Endothelial cell of umbilical vein (primary cell): ENCODE measurements around the gene TSPOAP1. TPM values are rescaled to one million over a fixed set of nuclear protein-coding genes. Genes with fewer than 3 reads are reported as not detected.

Source experiments
- BruUV-seq: library from RNA; stranded (reverse); fragments of 400-500 nt; replicated peaks from 2 replicates; lab custom pipeline; 2021; lab: Mats Ljungman, UMichigan
- CTCF ChIA-PET: fragments of 300-600, 350-600 bp; sonication (Branson Sonifier 250); formaldehyde crosslinking; loops from one replicate; lab custom pipeline; 2021; ENCODE audit warnings: antibody characterized with exemption, inconsistent platforms; lab: Charles Lee
- POLR2A ChIA-PET: fragments of 300-600, 350-600 bp; sonication (Branson Sonifier 250); formaldehyde crosslinking; loops from one replicate; lab custom pipeline; 2021; ENCODE audit warnings: antibody characterized with exemption, inconsistent platforms; lab: Charles Lee
- DNase-seq: peaks from one replicate; pipeline ENCODE4 v3.0.0-alpha.2; 2011; ENCODE audit warnings: low read depth, low spot score
- FAIRE-seq: peaks from 2 replicates; lab custom pipeline; 2011; peaks lifted over from hg19 to GRCh38; lab: Jason Lieb, UNC
- H2AFZ ChIP-seq: 2 replicates; pipeline ENCODE4 v1.6.0; 2012; ENCODE audit warnings: low read depth, low read length, control low read depth, inconsistent platforms
- H3K27ac ChIP-seq: 2 replicates; pipeline ENCODE4 v1.5.1; 2011; ENCODE audit warnings: low read depth, mild to moderate bottlenecking, control low read depth, low read length, moderate library complexity; ENCODE audit not compliant: insufficient read depth
- H3K27me3 ChIP-seq, 2 experiments: 2 replicates each; pipeline versions ENCODE4 v1.6.0 to v1.6.1; 2011; ENCODE audit warnings: low read length in 2 of 2, mixed read lengths in 1 of 2; ENCODE audit not compliant: control insufficient read depth in 2 of 2, insufficient read depth in 2 of 2
- H3K36me3 ChIP-seq, 2 experiments: 2 replicates in 1 of 2; 3 replicates in 1 of 2; pipeline ENCODE4 v1.5.1; 2011; ENCODE audit warnings: low read length in 2 of 2, mild to moderate bottlenecking in 1 of 2, moderate library complexity in 1 of 2; ENCODE audit not compliant: control insufficient read depth in 2 of 2, insufficient read depth in 2 of 2; ENCODE audit errors: extremely low read depth in 1 of 2
- H3K4me1 ChIP-seq: 3 replicates; pipeline ENCODE4 v1.5.1; 2011; ENCODE audit warnings: mild to moderate bottlenecking, low read length; ENCODE audit not compliant: control insufficient read depth, insufficient read depth; ENCODE audit errors: extremely low read depth
- H3K4me2 ChIP-seq: 2 replicates; pipeline ENCODE4 v1.6.1; 2011; ENCODE audit warnings: low read length, control low read depth, mixed read lengths; ENCODE audit not compliant: insufficient read depth
- H3K4me3 ChIP-seq, 3 experiments: fragments of 200-600 bp in 1 of 3; sonication (generic), shearing (Covaris generic) in 1 of 3; replicated peaks in 1 of 3; 2 replicates each; pipeline ENCODE4 v1.5.1; 2011 to 2016; ENCODE audit warnings: control low read depth in 3 of 3, low read length in 3 of 3, mild to moderate bottlenecking in 2 of 3, inconsistent platforms in 1 of 3, low read depth in 1 of 3, moderate library complexity in 1 of 3; ENCODE audit not compliant: insufficient read depth in 1 of 3
- H3K79me2 ChIP-seq: 2 replicates; pipeline ENCODE4 v1.6.0; 2012; ENCODE audit warnings: low read length, inconsistent platforms; ENCODE audit not compliant: control insufficient read depth, insufficient read depth
- H3K9ac ChIP-seq: replicated peaks from 2 replicates; pipeline ENCODE3; 2011; ENCODE audit warnings: low read length, control low read depth; ENCODE audit not compliant: insufficient read depth; ENCODE audit errors: extremely low read depth
- H3K9me1 ChIP-seq: replicated peaks from 3 replicates; pipeline ENCODE4 v1.6.0; 2011; ENCODE audit warnings: mild to moderate bottlenecking, low read length; ENCODE audit not compliant: control insufficient read depth, insufficient read depth; ENCODE audit errors: extremely low read depth
- H3K9me3 ChIP-seq: replicated peaks from 2 replicates; pipeline ENCODE4 v1.5.1; 2012; ENCODE audit warnings: low read length, inconsistent platforms; ENCODE audit not compliant: control insufficient read depth, insufficient read depth
- H4K20me1 ChIP-seq: replicated peaks from 2 replicates; pipeline ENCODE3; 2011; ENCODE audit warnings: mild to moderate bottlenecking, low read length; ENCODE audit not compliant: control insufficient read depth, insufficient read depth; ENCODE audit errors: extremely low read depth
- EZH2 ChIP-seq: IDR thresholded peaks from 2 replicates; pipeline ENCODE4 v1.6.1; 2012; ENCODE audit warnings: borderline replicate concordance, low read depth, mild to moderate bottlenecking, moderate library complexity, low read length, inconsistent platforms; ENCODE audit not compliant: severe bottlenecking
- FOS ChIP-seq: IDR thresholded peaks from 2 replicates; pipeline ENCODE4 v1.6.1; 2011; ENCODE audit warnings: mild to moderate bottlenecking, low read length, moderate library complexity, borderline replicate concordance; ENCODE audit not compliant: insufficient read depth
- GATA2 ChIP-seq: IDR thresholded peaks from 2 replicates; pipeline ENCODE4 v1.7.0; 2011; ENCODE audit warnings: low read depth, mild to moderate bottlenecking, moderate library complexity, mixed read lengths, low read length; ENCODE audit not compliant: insufficient read length, insufficient read depth
- JUN ChIP-seq: IDR thresholded peaks from 2 replicates; pipeline ENCODE4 v1.6.1; 2011; ENCODE audit warnings: borderline replicate concordance, low read depth; ENCODE audit not compliant: insufficient read length, insufficient read depth
- MAX ChIP-seq: IDR thresholded peaks from 2 replicates; pipeline ENCODE4 v1.6.1; 2011; ENCODE audit not compliant: insufficient read depth, insufficient read length
- MYC ChIP-seq: IDR thresholded peaks from one replicate; pipeline ENCODE4 v1.6.1; 2011; ENCODE audit warnings: mild to moderate bottlenecking, low read depth, low read length
- POLR2A ChIP-seq: IDR thresholded peaks from 2 replicates; pipeline ENCODE4 v1.6.1; 2012; ENCODE audit warnings: low read depth, mild to moderate bottlenecking, control low read depth, low read length
- POLR2AphosphoS5 ChIP-seq: IDR thresholded peaks from 2 replicates; pipeline ENCODE4 v1.6.1; 2012; ENCODE audit warnings: low read depth, mild to moderate bottlenecking, control low read depth, low read length, moderate library complexity; ENCODE audit not compliant: insufficient read depth
- dilution Hi-C: fragments of 300-500 bp; cut with MboI; formaldehyde crosslinking; loops from one replicate; pipeline ENCODE4 v1.15.0; 2019; ENCODE audit warnings: low sequenced_read_pairs; ENCODE audit not compliant: extremely low pct_ligation_motif_present
- intact Hi-C: fragments of 100-400 bp; cut with micrococcal nuclease; formaldehyde crosslinking; loops from one replicate; pipeline ENCODE4 v1.10.0; 2022
- polyA plus RNA-seq, 4 experiments: library from polyadenylated mRNA; depleted of rRNA in 3 of 4; stranded (reverse) in 3 of 4; unstranded in 1 of 4; fragments of >200 nt; gene quantifications; 2 replicates each; pipeline versions ENCODE4 v1.2.1 to v1.2.3, GENCODE V29; 2011 to 2012; ENCODE audit warnings: missing spikeins in 1 of 4
- total RNA-seq: library from RNA; stranded (reverse); gene quantifications from 2 replicates; pipeline ENCODE4 v1.2.3, GENCODE V29; 2021
- TF ChIP-seq, protein P1 (sequence below), 2 donors: IDR thresholded peaks; 1 replicate in 1 of 2; 2 replicates in 1 of 2; pipeline ENCODE4 v1.5.1; 2011; ENCODE audit warnings: low read length in 2 of 2, mild to moderate bottlenecking in 2 of 2, moderate library complexity in 2 of 2, control low read depth in 1 of 2, inconsistent platforms in 1 of 2, low read depth in 1 of 2; ENCODE audit not compliant: insufficient read depth in 1 of 2; ENCODE audit errors: extremely low read depth in 1 of 2

TSPOAP1 gene
- total and polyA plus RNA-seq, 2 donors (not counting 3 experiments of a cell fraction or from before 2014, with no cell fraction given): not detected

- no peak overlapping the region for H2AFZ ChIP-seq
- no peak overlapping the region for H3K9ac ChIP-seq
- no peak overlapping the region for H3K4me3 ChIP-seq
- no peak for TF ChIP-seq GATA2
- TF ChIP-seq POLR2A: no peak
- TF ChIP-seq JUN: no peak
- no peak for TF ChIP-seq MYC
- TF ChIP-seq EZH2: no peak
- TF ChIP-seq, protein P1, sequence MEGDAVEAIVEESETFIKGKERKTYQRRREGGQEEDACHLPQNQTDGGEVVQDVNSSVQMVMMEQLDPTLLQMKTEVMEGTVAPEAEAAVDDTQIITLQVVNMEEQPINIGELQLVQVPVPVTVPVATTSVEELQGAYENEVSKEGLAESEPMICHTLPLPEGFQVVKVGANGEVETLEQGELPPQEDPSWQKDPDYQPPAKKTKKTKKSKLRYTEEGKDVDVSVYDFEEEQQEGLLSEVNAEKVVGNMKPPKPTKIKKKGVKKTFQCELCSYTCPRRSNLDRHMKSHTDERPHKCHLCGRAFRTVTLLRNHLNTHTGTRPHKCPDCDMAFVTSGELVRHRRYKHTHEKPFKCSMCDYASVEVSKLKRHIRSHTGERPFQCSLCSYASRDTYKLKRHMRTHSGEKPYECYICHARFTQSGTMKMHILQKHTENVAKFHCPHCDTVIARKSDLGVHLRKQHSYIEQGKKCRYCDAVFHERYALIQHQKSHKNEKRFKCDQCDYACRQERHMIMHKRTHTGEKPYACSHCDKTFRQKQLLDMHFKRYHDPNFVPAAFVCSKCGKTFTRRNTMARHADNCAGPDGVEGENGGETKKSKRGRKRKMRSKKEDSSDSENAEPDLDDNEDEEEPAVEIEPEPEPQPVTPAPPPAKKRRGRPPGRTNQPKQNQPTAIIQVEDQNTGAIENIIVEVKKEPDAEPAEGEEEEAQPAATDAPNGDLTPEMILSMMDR (IDR thresholded peaks at IDR 0.05; ENCODE audit: extremely low read depth in 1 of 2, insufficient read depth in 1 of 2, low read depth in 1 of 2, low read length in 2 of 2): no peak
- TF ChIP-seq POLR2AphosphoS5: no peak
- TF ChIP-seq FOS: no peak
- TF ChIP-seq MAX: no peak
- DNase-seq: no peak
- H3K9me3 ChIP-seq: no peaks in the 10 kb centered on the region
- no peaks in the 10 kb centered on the region for H3K36me3 ChIP-seq
- H3K4me2 ChIP-seq: no peak overlapping the region
- H3K79me2 ChIP-seq: no peaks in the 10 kb centered on the region
- no TSS peak for BruUV-seq
- no peaks in the 10 kb centered on the region for H3K27me3 ChIP-seq
- H4K20me1 ChIP-seq: no peaks in the 10 kb centered on the region
- FAIRE-seq: no peak
- H3K27ac ChIP-seq: no peak overlapping the region
- POLR2A ChIA-PET: no interaction called here
- no peaks in the 10 kb centered on the region for H3K4me1 ChIP-seq
- dilution Hi-C loops: no loop called here
- intact Hi-C loops: loop anchor here (1.0 kb wide), 1 partner anchor 140 kb away; no protein-coding TSS in a partner anchor
- CTCF ChIA-PET: interaction anchor here (0.8 to 2.8 kb wide), 9 partner anchors 10 to 143 kb away, joined by 3 to 26 read pairs (median 3); partner anchors contain the start of genes RNF43, SUPT4H1 and TSPOAP1
- H3K9me1 ChIP-seq: no peaks in the 10 kb centered on the region
These were observed 21.0 kb downstream of the TSPOAP1 start for GRCh38 chr17:58307468-58308172.
